NCI-H82 treated with DMSO at 0.1 percent for 48 hours (cell line): ENCODE measurements around the gene GPR3.
"Not testable (repeated sequence)": the region's sequence is repeated elsewhere in the genome, so short reads cannot be mapped to it uniquely, and the experiment has no call there.

Experiments used
- DNase-seq: peaks from one replicate; lab custom pipeline; 2025; ENCODE audit not compliant: unreplicated experiment; lab: John Stamatoyannopoulos, UW

GPR3 gene

GRCh38 chr1:27398405-27399149, 6.2 kb downstream of the GPR3 start:
- no peak for DNase-seq

GRCh38 chr1:27399251-27400025, 7.0 kb downstream of the GPR3 start:
- DNase-seq: no peak

- no peak for DNase-seq
Measured at GRCh38 chr1:27400082-27400962, 7.9 kb downstream of the GPR3 start.

- no peak for DNase-seq
Measured at GRCh38 chr1:27400963-27401341, 8.5 kb downstream of the GPR3 start.

- no peak for DNase-seq
Measured at GRCh38 chr1:27402349-27402754, 9.9 kb downstream of the GPR3 start.

- no peak for DNase-seq
Measured at GRCh38 chr1:27403065-27403726, 10.8 kb downstream of the GPR3 start.

GRCh38 chr1:27403931-27404330, 11.5 kb downstream of the GPR3 start:
- DNase-seq: no peak

- DNase-seq: no peak
Measured at GRCh38 chr1:27405074-27405473, 12.7 kb downstream of the GPR3 start.

GRCh38 chr1:27405598-27406361, 13.4 kb downstream of the GPR3 start:
- not testable (repeated sequence) for DNase-seq

GRCh38 chr1:27406362-27406680, 13.9 kb downstream of the GPR3 start:
- no peak for DNase-seq

GRCh38 chr1:27406791-27407190, 14.4 kb downstream of the GPR3 start:
- DNase-seq: not testable (repeated sequence)

GRCh38 chr1:27408151-27408550, 15.7 kb downstream of the GPR3 start:
- DNase-seq: no peak

GRCh38 chr1:27409669-27410068, 17.2 kb downstream of the GPR3 start:
- no peak for DNase-seq

GRCh38 chr1:27410709-27411108, 18.3 kb downstream of the GPR3 start:
- peak; percentile 53 for DNase-seq

GRCh38 chr1:27412502-27412901, 20.1 kb downstream of the GPR3 start:
- no peak for DNase-seq

GRCh38 chr1:27413004-27413403, 20.6 kb downstream of the GPR3 start:
- DNase-seq: no peak

GRCh38 chr1:27414091-27414490, 21.7 kb downstream of the GPR3 start:
- no peak for DNase-seq

- peak; percentile 79 for DNase-seq
Measured at GRCh38 chr1:27416387-27417111, 24.1 kb downstream of the GPR3 start.

GRCh38 chr1:27417713-27418112, 25.3 kb downstream of the GPR3 start:
- DNase-seq: no peak
